HG03097 (cell line): ENCODE measurements around the gene STMN3.

Source experiments
- ATAC-seq: cut with Tn5 transposase; IDR thresholded peaks from one replicate; pipeline ENCODE4 v1.9.1; 2021; ENCODE audit not compliant: unreplicated experiment, low FRiP score

The STMN3 gene

GRCh38 chr20:63591147-63591533 is 62.1 kb downstream of the STMN3 start:
- no peak for ATAC-seq

GRCh38 chr20:63590218-63591146 is 62.7 kb downstream of the STMN3 start:
- no peak for ATAC-seq
